GM21515 (cell line): ENCODE data around the gene SPATA6.
"Not testable (repeated sequence)": the region's sequence is repeated elsewhere in the genome, so short reads cannot be mapped to it uniquely, and the experiment has no call there.

Experiments
- ATAC-seq: cut with Tn5 transposase; IDR thresholded peaks from one replicate; pipeline ENCODE4 v1.9.1; 2021; ENCODE audit not compliant: unreplicated experiment

Gene SPATA6

GRCh38 chr1:48462716-48463302 lies 9.2 kb downstream of the SPATA6 start:
- ATAC-seq, result no peak

- ATAC-seq, result no peak
These were observed 21.5 kb downstream of the SPATA6 start for GRCh38 chr1:48450505-48450904.

- no peak for ATAC-seq
These were observed 23.1 kb downstream of the SPATA6 start for GRCh38 chr1:48448932-48449331.

- ATAC-seq, result not testable (repeated sequence)
These were observed 27.8 kb downstream of the SPATA6 start for GRCh38 chr1:48444186-48444585.

GRCh38 chr1:48442864-48443619 lies 29.0 kb downstream of the SPATA6 start:
- ATAC-seq, result no peak

- not testable (repeated sequence) for ATAC-seq
These were observed 31.2 kb downstream of the SPATA6 start for GRCh38 chr1:48440786-48441185.

GRCh38 chr1:48439380-48439779 lies 32.6 kb downstream of the SPATA6 start:
- no peak for ATAC-seq

GRCh38 chr1:48437379-48437778 lies 34.6 kb downstream of the SPATA6 start:
- ATAC-seq, result not testable (repeated sequence)

- ATAC-seq, result not testable (repeated sequence)
These were observed 36.5 kb downstream of the SPATA6 start for GRCh38 chr1:48435312-48436002.

- ATAC-seq, result no peak
These were observed 41.2 kb downstream of the SPATA6 start for GRCh38 chr1:48430832-48431231.

GRCh38 chr1:48422009-48422408 lies 50.0 kb downstream of the SPATA6 start:
- no peak for ATAC-seq

- ATAC-seq, result no peak
These were observed 53.3 kb downstream of the SPATA6 start for GRCh38 chr1:48418742-48419141.

GRCh38 chr1:48415050-48415449 lies 57.0 kb downstream of the SPATA6 start:
- no peak for ATAC-seq

- no peak for ATAC-seq
These were observed 57.7 kb downstream of the SPATA6 start for GRCh38 chr1:48414264-48414663.

GRCh38 chr1:48405940-48406339 lies 66.1 kb downstream of the SPATA6 start:
- ATAC-seq, result no peak

GRCh38 chr1:48405400-48405799 lies 66.6 kb downstream of the SPATA6 start:
- no peak for ATAC-seq

GRCh38 chr1:48402599-48402998 lies 69.4 kb downstream of the SPATA6 start:
- ATAC-seq, result no peak

- ATAC-seq, result no peak
These were observed 75.8 kb downstream of the SPATA6 start for GRCh38 chr1:48396208-48396607.

- ATAC-seq, result no peak
These were observed 80.1 kb downstream of the SPATA6 start for GRCh38 chr1:48391926-48392325.

GRCh38 chr1:48387409-48387808 lies 84.6 kb downstream of the SPATA6 start:
- ATAC-seq, result no peak

- ATAC-seq, result no peak
These were observed 97.2 kb downstream of the SPATA6 start for GRCh38 chr1:48374785-48375184.

GRCh38 chr1:48371598-48371997 lies 100.4 kb downstream of the SPATA6 start:
- no peak for ATAC-seq
